Kidney (tissue), 14 donors: ENCODE data around the gene ATXN7L1. TPM values are rescaled to one million over a fixed set of nuclear protein-coding genes. Genes with fewer than 3 reads are reported as not detected.

Source experiments
- DNase-seq, 5 donors: peaks; one replicate each; pipeline ENCODE4 v3.0.0-alpha.2; 2013 to 2020
- FAIRE-seq: peaks from 2 replicates; lab custom pipeline; 2012; peaks lifted over from hg19 to GRCh38; lab: Jason Lieb, UNC
- H3K27ac ChIP-seq, 2 donors: one replicate each; pipeline ENCODE4 v1.7.0; 2013; ENCODE audit warnings: low read depth in 2 of 2, low read length in 2 of 2, inconsistent platforms in 1 of 2
- H3K27me3 ChIP-seq: one replicate; pipeline ENCODE4 v1.7.1; 2013; ENCODE audit warnings: low read length, inconsistent platforms; ENCODE audit not compliant: control insufficient read depth, insufficient read depth
- H3K36me3 ChIP-seq, 3 donors: one replicate each; pipeline versions ENCODE4 v1.7.0 to v1.7.1; 2013; ENCODE audit warnings: low read length in 3 of 3, control low read depth in 1 of 3, inconsistent platforms in 1 of 3; ENCODE audit not compliant: insufficient read depth in 3 of 3, control insufficient read depth in 2 of 3
- H3K4me1 ChIP-seq, 3 donors: one replicate each; pipeline versions ENCODE4 v1.7.0 to v1.7.1; 2013; ENCODE audit warnings: low read length in 3 of 3, inconsistent platforms in 1 of 3, low read depth in 1 of 3; ENCODE audit not compliant: control insufficient read depth in 2 of 3, insufficient read depth in 2 of 3
- H3K4me3 ChIP-seq, 3 donors: one replicate each; pipeline versions ENCODE4 v1.7.0 to v1.8.1; 2013; ENCODE audit warnings: low read length in 3 of 3, control low read depth in 1 of 3, inconsistent platforms in 1 of 3
- H3K9ac ChIP-seq, 3 donors: one replicate each; pipeline versions ENCODE4 v1.7.0 to v1.7.1; 2013; ENCODE audit warnings: low read length in 3 of 3, control low read depth in 1 of 3, inconsistent platforms in 1 of 3
- H3K9me3 ChIP-seq, 3 donors: one replicate each; pipeline versions ENCODE4 v1.7.0 to v1.7.1; 2013; ENCODE audit warnings: low read length in 3 of 3, control low read depth in 1 of 3, inconsistent platforms in 1 of 3; ENCODE audit not compliant: control insufficient read depth in 2 of 3, insufficient read depth in 1 of 3
- intact Hi-C: fragments of 100-400 bp; cut with DNase I; formaldehyde crosslinking; loops from one replicate; pipeline ENCODE4 v1.11.1; 2022
- polyA plus RNA-seq: library from polyadenylated mRNA; stranded (reverse); fragments of 350-450 nt; fragmentation: Illumina TruSeq; extraction: RNeasy Lipid Tissue Mini Kit (QIAGEN cat#74804); gene quantifications from one replicate; pipeline ENCODE4 v1.2.3, GENCODE V29; 2014; ENCODE audit warnings: low read depth, low replicate concordance; ENCODE audit not compliant: insufficient read depth
- total RNA-seq: library from RNA; stranded (reverse); fragmentation: NEBNext Ultra II Directional; extraction: Animal tissue kit (Norgen Biotek cat#: 25700); gene quantifications from one replicate; pipeline ENCODE4 v1.2.1, GENCODE V29; 2021
- TF ChIP-seq, protein P1 (sequence below): IDR thresholded peaks from 3 replicates; pipeline ENCODE4 v1.5.1; 2012; ENCODE audit warnings: mild to moderate bottlenecking, moderate library complexity, borderline replicate concordance; ENCODE audit not compliant: insufficient read depth; ENCODE audit errors: extremely low read depth
- donor health status: control.
- donor health status: control.
- donor health status: control.
- donor health status: control.
- donor health status: control.
- donor health status: DM: yes; HTN: yes; CAD: no.
- donor health status: Normal renal cell carcinoma (clear cell type).

ATXN7L1 gene
- total and polyA plus RNA-seq, 2 donors from 2014 or later, result 12.5 to 18.5 TPM

GRCh38 chr7:105707381-105707780 lies 169.0 kb downstream of the ATXN7L1 start:
- peaks cover 0 to 11% (median 0%) of the 10 kb centered on the region in 3 donors for H3K9me3 ChIP-seq
- intact Hi-C loops, result no loop called here
- peaks cover 0 to 12% (median 9%) of the 10 kb centered on the region in 3 donors for H3K4me1 ChIP-seq
- FAIRE-seq, result no peak
- no peak overlapping the region for H3K4me3 ChIP-seq
- DNase-seq, result no peak
- H3K9ac ChIP-seq, result no peak overlapping the region
- no peak overlapping the region for H3K27ac ChIP-seq
- no peaks in the 10 kb centered on the region for H3K27me3 ChIP-seq
- TF ChIP-seq, protein P1, sequence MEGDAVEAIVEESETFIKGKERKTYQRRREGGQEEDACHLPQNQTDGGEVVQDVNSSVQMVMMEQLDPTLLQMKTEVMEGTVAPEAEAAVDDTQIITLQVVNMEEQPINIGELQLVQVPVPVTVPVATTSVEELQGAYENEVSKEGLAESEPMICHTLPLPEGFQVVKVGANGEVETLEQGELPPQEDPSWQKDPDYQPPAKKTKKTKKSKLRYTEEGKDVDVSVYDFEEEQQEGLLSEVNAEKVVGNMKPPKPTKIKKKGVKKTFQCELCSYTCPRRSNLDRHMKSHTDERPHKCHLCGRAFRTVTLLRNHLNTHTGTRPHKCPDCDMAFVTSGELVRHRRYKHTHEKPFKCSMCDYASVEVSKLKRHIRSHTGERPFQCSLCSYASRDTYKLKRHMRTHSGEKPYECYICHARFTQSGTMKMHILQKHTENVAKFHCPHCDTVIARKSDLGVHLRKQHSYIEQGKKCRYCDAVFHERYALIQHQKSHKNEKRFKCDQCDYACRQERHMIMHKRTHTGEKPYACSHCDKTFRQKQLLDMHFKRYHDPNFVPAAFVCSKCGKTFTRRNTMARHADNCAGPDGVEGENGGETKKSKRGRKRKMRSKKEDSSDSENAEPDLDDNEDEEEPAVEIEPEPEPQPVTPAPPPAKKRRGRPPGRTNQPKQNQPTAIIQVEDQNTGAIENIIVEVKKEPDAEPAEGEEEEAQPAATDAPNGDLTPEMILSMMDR, result no peak
- no peaks in the 10 kb centered on the region for H3K36me3 ChIP-seq

DNA sequence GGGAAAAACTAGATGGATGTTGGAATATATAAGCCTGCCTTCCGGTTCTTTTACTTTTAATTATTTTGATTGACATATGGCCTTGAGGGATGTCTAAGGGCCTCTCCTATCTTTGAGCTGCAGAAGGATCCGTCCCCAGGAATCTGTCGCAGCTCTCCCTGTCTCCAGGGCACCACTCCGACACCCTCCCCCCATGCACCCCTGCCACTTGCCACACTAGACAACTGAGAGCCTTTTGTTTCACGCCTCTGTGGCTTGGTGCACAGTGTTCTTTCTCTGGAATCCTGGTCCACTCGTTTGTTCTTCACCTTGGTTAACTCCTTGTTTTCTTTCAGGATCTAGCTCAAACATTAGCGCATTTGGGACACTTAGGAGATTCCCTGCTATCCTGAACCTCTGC lies 171.0 kb downstream of the ATXN7L1 start:
- intact Hi-C loops, result no loop called here
- FAIRE-seq (no peak), DNase-seq (no peak)
- H3K36me3 ChIP-seq, result no peaks in the 10 kb centered on the region
- H3K27ac ChIP-seq, result no peak overlapping the region
- no peak overlapping the region for H3K9ac ChIP-seq
- no peaks in the 10 kb centered on the region for H3K9me3 ChIP-seq
- TF ChIP-seq, protein P1, result no peak
- no peak overlapping the region for H3K4me3 ChIP-seq
- H3K4me1 ChIP-seq, result peaks cover 0 to 12% (median 9%) of the 10 kb centered on the region in 3 donors
- no peaks in the 10 kb centered on the region for H3K27me3 ChIP-seq

GRCh38 chr7:105703207-105703930 lies 173.0 kb downstream of the ATXN7L1 start:
- TF ChIP-seq, protein P1, result no peak
- H3K4me1 ChIP-seq, result peaks cover 0 to 12% (median 9%) of the 10 kb centered on the region in 3 donors
- intact Hi-C loops, result no loop called here
- no peaks in the 10 kb centered on the region for H3K27me3 ChIP-seq
- H3K27ac ChIP-seq, result no peak overlapping the region
- no peak overlapping the region for H3K4me3 ChIP-seq
- FAIRE-seq (no peak), DNase-seq (no peak)
- no peaks in the 10 kb centered on the region for H3K36me3 ChIP-seq
- no peak overlapping the region for H3K9ac ChIP-seq
- no peaks in the 10 kb centered on the region for H3K9me3 ChIP-seq
